Parathyroid adenoma (tissue), 2 donors: ENCODE data around the gene KATNB1.

ENCODE experiments used
- H2AFZ ChIP-seq: fragments of 300-600 bp; sonication (generic); one replicate; pipeline ENCODE4 v1.7.0; 2017; ENCODE audit warnings: antibody characterized with exemption, mild to moderate bottlenecking
- H3K27ac ChIP-seq: fragments of 300-600 bp; sonication (generic); one replicate; pipeline ENCODE4 v1.7.0; 2017
- H3K27me3 ChIP-seq: fragments of 300-600 bp; sonication (generic); one replicate; pipeline ENCODE4 v1.7.0; 2017; ENCODE audit warnings: low read length; ENCODE audit not compliant: control insufficient read depth, insufficient read depth
- H3K36me3 ChIP-seq: fragments of 300-600 bp; sonication (generic); one replicate; pipeline ENCODE4 v1.7.0; 2017; ENCODE audit warnings: low read length; ENCODE audit not compliant: control insufficient read depth, insufficient read depth
- H3K4me1 ChIP-seq: fragments of 300-600 bp; sonication (generic); one replicate; pipeline ENCODE4 v1.7.0; 2017; ENCODE audit warnings: control low read depth
- H3K4me2 ChIP-seq: fragments of 300-600 bp; sonication (generic); one replicate; pipeline ENCODE4 v1.7.0; 2017; ENCODE audit warnings: low read length
- H3K4me3 ChIP-seq: fragments of 300-600 bp; sonication (generic); one replicate; pipeline ENCODE4 v1.7.0; 2017; ENCODE audit warnings: low read depth, low read length
- H3K79me2 ChIP-seq: fragments of 300-600 bp; sonication (generic); one replicate; pipeline ENCODE4 v1.7.0; 2017; ENCODE audit warnings: control low read depth
- H3K9ac ChIP-seq: fragments of 300-600 bp; sonication (generic); one replicate; pipeline ENCODE4 v1.7.0; 2017; ENCODE audit warnings: mild to moderate bottlenecking
- H3K9me3 ChIP-seq: fragments of 300-600 bp; sonication (generic); one replicate; pipeline ENCODE4 v1.7.0; 2017; ENCODE audit warnings: low read length; ENCODE audit not compliant: control insufficient read depth
- TF ChIP-seq, protein P1 (sequence below): fragments of 300-600 bp; sonication (generic); IDR thresholded peaks from one replicate; pipeline ENCODE4 v1.7.0; 2017; ENCODE audit warnings: antibody characterized with exemption, mild to moderate bottlenecking
- donor health status: primary hyperparathyroidism.

KATNB1 gene, protein sequence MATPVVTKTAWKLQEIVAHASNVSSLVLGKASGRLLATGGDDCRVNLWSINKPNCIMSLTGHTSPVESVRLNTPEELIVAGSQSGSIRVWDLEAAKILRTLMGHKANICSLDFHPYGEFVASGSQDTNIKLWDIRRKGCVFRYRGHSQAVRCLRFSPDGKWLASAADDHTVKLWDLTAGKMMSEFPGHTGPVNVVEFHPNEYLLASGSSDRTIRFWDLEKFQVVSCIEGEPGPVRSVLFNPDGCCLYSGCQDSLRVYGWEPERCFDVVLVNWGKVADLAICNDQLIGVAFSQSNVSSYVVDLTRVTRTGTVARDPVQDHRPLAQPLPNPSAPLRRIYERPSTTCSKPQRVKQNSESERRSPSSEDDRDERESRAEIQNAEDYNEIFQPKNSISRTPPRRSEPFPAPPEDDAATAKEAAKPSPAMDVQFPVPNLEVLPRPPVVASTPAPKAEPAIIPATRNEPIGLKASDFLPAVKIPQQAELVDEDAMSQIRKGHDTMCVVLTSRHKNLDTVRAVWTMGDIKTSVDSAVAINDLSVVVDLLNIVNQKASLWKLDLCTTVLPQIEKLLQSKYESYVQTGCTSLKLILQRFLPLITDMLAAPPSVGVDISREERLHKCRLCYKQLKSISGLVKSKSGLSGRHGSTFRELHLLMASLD

DNA sequence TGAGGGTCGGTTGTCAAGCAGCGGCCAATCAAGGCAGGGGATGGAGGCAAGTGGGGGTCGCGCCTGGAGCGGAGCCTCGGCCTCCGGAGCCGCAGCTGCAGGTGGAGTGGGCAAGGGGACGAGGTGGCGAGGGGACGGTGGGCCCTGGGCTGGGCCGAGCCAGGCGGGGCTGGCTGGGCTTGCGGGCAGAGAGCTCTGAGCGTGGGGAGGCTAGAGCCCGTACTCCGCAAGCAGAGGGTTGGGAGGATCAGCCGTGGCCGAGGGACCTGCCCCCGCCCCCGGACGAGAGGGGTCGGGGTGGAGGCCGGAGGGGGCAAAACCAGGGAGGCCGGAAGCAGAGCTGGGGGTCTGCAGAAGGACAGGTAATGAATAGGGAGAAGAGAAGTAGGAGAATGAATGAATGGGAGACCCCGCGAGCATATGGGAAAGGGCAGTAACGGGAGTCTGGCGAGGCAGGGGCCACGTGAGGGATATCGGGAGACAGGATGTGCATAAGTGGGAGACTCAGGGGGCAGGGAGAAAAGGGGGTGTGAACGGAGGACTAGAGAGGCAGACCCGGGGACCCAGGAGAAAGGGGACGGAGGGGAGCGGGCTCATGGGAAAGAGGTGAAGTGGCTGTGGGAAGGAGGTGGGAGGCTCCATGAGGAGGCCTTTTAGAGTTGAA, at the start of gene KATNB1:
TSS of gene KATNB1 (plus strand) at position 16 of the 664 bp plus-strand sequence. CDS start 1,474 bp downstream, outside the sequence.
- TF ChIP-seq, protein P1, sequence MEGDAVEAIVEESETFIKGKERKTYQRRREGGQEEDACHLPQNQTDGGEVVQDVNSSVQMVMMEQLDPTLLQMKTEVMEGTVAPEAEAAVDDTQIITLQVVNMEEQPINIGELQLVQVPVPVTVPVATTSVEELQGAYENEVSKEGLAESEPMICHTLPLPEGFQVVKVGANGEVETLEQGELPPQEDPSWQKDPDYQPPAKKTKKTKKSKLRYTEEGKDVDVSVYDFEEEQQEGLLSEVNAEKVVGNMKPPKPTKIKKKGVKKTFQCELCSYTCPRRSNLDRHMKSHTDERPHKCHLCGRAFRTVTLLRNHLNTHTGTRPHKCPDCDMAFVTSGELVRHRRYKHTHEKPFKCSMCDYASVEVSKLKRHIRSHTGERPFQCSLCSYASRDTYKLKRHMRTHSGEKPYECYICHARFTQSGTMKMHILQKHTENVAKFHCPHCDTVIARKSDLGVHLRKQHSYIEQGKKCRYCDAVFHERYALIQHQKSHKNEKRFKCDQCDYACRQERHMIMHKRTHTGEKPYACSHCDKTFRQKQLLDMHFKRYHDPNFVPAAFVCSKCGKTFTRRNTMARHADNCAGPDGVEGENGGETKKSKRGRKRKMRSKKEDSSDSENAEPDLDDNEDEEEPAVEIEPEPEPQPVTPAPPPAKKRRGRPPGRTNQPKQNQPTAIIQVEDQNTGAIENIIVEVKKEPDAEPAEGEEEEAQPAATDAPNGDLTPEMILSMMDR = no peak
- no peaks in the 10 kb centered on the region for H3K36me3 ChIP-seq
- peak within 1 kb of the TSS; percentile 89 for H3K4me3 ChIP-seq
- H3K27ac ChIP-seq = peak within 1 kb of the TSS; percentile 73
- H2AFZ ChIP-seq = peak within 1 kb of the TSS; percentile 95
- H3K4me1 ChIP-seq = peaks cover 5% of the 10 kb centered on the region
- H3K4me2 ChIP-seq = peak within 1 kb of the TSS; percentile 97
- peak within 1 kb of the TSS; percentile 67 for H3K9ac ChIP-seq
- peaks cover 11% of the 10 kb centered on the region for H3K79me2 ChIP-seq
- H3K9me3 ChIP-seq = no peaks in the 10 kb centered on the region
- H3K27me3 ChIP-seq = no peaks in the 10 kb centered on the region

DNA sequence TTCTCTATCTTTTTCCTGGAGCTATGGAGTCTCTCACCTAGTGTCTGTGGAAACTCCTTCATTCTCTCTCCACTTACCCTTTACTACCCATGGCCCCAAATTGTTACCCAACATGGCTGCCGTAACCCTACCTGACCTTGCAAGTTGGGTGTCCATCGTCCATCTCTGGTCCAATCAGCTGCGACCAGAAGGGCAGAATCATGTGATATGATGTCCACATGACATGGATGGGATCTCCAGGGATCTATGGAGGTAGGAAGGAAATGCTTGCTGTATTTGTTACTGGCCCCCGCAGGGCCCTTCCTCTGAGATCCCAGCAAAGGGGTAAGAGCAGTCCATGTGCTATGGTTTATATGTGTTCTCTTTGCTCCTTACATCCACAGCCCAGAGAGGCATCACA, 49.0 kb upstream of the KATNB1 start:
- no peak overlapping the region for H3K27ac ChIP-seq
- TF ChIP-seq, protein P1 = no peak
- no peak overlapping the region for H3K4me2 ChIP-seq
- no peak overlapping the region for H3K4me3 ChIP-seq
- H3K9me3 ChIP-seq = no peaks in the 10 kb centered on the region
- H2AFZ ChIP-seq = no peak overlapping the region
- no peaks in the 10 kb centered on the region for H3K36me3 ChIP-seq
- peaks cover 8% of the 10 kb centered on the region for H3K4me1 ChIP-seq
- no peak overlapping the region for H3K9ac ChIP-seq
- H3K27me3 ChIP-seq = no peaks in the 10 kb centered on the region
- no peaks in the 10 kb centered on the region for H3K79me2 ChIP-seq

DNA sequence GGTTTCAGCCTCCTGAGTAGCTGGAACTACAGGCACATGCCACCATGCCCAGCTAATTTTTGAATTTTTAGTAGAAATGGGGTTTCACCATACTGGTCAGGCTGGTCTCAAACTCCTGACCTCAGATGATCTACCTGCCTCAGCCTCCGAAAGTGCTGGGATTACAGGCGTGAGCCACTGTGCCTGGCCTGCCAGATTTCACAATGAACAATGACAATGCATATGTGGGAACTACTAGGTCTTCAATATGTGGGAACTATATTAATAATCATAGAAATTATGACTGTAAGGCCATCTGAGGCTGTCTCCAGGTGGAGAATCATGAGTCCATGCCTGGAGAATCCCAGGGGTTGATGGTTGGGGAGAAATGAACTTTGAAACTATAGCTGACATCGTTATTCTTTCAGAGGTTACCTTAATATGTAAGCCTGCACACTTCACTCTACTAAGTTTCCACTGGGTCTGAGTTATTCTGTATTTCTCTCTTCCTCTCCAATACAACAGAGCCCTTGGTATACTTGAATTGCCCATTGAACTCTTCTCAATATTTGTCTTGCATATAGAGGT, 48.1 kb upstream of the KATNB1 start:
- H3K27me3 ChIP-seq = no peaks in the 10 kb centered on the region
- no peaks in the 10 kb centered on the region for H3K9me3 ChIP-seq
- no peak overlapping the region for H3K4me3 ChIP-seq
- no peaks in the 10 kb centered on the region for H3K79me2 ChIP-seq
- H3K4me1 ChIP-seq = peaks cover 8% of the 10 kb centered on the region
- no peak overlapping the region for H3K27ac ChIP-seq
- TF ChIP-seq, protein P1 = no peak
- no peak overlapping the region for H2AFZ ChIP-seq
- no peak overlapping the region for H3K4me2 ChIP-seq
- no peak overlapping the region for H3K9ac ChIP-seq
- H3K36me3 ChIP-seq = no peaks in the 10 kb centered on the region

DNA sequence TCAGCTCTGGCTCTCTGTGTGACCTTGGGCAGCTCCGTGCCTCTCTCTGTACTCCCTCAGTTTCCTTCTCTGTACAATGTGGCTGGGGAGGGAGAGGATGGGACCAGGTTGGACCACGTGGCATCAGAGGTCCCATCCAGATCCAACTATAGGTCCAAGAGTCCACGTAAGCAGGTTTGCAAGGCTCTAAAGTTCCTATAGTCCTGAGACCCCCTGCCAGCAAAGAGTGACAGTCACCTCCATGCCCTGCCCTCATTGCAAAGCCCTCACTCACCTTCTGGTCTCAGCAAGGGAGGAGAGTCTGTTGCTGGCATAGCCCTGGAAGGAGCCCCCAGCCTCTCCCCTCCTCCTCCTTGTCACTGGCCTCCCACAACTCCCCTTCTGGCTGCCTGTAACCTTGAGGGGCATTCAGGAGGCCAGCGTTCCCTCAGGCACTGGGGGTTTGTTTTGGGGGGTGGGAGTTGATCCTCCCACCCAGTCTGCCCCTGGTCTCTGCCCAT, 47.0 kb upstream of the KATNB1 start:
- H3K36me3 ChIP-seq = no peaks in the 10 kb centered on the region
- H3K27me3 ChIP-seq = no peaks in the 10 kb centered on the region
- no peak overlapping the region for H3K27ac ChIP-seq
- H3K4me3 ChIP-seq = no peak overlapping the region
- no peaks in the 10 kb centered on the region for H3K79me2 ChIP-seq
- no peaks in the 10 kb centered on the region for H3K9me3 ChIP-seq
- TF ChIP-seq, protein P1 = no peak
- peaks cover 8% of the 10 kb centered on the region for H3K4me1 ChIP-seq
- no peak overlapping the region for H3K4me2 ChIP-seq
- no peak overlapping the region for H3K9ac ChIP-seq
- H2AFZ ChIP-seq = no peak overlapping the region
